NB4 (cell line): ENCODE results near the gene MRPL41.

Source experiments
- CTCF ChIP-seq: IDR thresholded peaks from one replicate; pipeline ENCODE4 v1.5.1; 2012; ENCODE audit warnings: low read depth, low read length
- POLR2A ChIP-seq: IDR thresholded peaks from 2 replicates; pipeline ENCODE4 v1.6.1; 2011; ENCODE audit warnings: mild to moderate bottlenecking; ENCODE audit not compliant: insufficient read length; ENCODE audit errors: extremely low read depth

- no peak for TF ChIP-seq POLR2A
- TF ChIP-seq CTCF, result no peak
Observed at GRCh38 chr9:137522746-137523455, 28.8 kb upstream of the MRPL41 start.
